Sigmoid colon (tissue), 7 donors: ENCODE measurements around the gene TMEM198. TPM values are rescaled to one million over a fixed set of nuclear protein-coding genes. Genes with fewer than 3 reads are reported as not detected.
A peak's percentile ranks its signal among the peaks of the same experiment; 100 is the strongest.

ENCODE experiments used
- DNase-seq: peaks from one replicate; pipeline ENCODE4 v3.0.0-alpha.2; 2019
- H3K27ac ChIP-seq, 4 donors: fragments of 200-600 bp; sonication (generic); one replicate each; pipeline ENCODE4 v1.5.1; 2016 to 2019; ENCODE audit warnings: mild to moderate bottlenecking in 1 of 4
- H3K27me3 ChIP-seq, 3 donors: fragments of 200-600 bp; sonication (generic); one replicate each; pipeline ENCODE4 v1.5.1; 2019; ENCODE audit warnings: mild to moderate bottlenecking in 1 of 3
- H3K36me3 ChIP-seq, 4 donors: fragments of 200-600 bp; sonication (generic); one replicate each; pipeline ENCODE4 v1.5.1; 2016 to 2019
- H3K4me1 ChIP-seq, 4 donors: fragments of 200-600 bp; sonication (generic); one replicate each; pipeline ENCODE4 v1.5.1; 2017 to 2019
- H3K4me3 ChIP-seq, 4 donors: fragments of 200-600 bp; sonication (generic); one replicate each; pipeline ENCODE4 v1.5.1; 2017 to 2019; ENCODE audit warnings: mild to moderate bottlenecking in 2 of 4, moderate library complexity in 1 of 4
- H3K9me3 ChIP-seq, 4 donors: fragments of 200-600 bp in 3 of 4; sonication (generic) in 3 of 4; one replicate each; pipeline versions ENCODE4 v1.5.1 to v1.6.1; 2013 to 2019
- CTCF ChIP-seq, 4 experiments: fragments of 450-650 bp in 3 of 4; fragments of 200-600 bp in 1 of 4; IDR thresholded peaks; one replicate each; pipeline ENCODE4 v1.5.1; 2016 to 2019; ENCODE audit warnings: antibody characterized with exemption in 4 of 4, mild to moderate bottlenecking in 3 of 4, moderate library complexity in 2 of 4
- EP300 ChIP-seq, 4 donors: sonication (generic); formaldehyde crosslinking; IDR thresholded peaks; one replicate each; pipeline ENCODE4 v1.6.1; 2017; ENCODE audit warnings: antibody characterized with exemption in 4 of 4
- POLR2A ChIP-seq, 2 donors: fragments of 450-650 bp; IDR thresholded peaks; one replicate each; pipeline ENCODE4 v1.6.1; 2016; ENCODE audit warnings: antibody characterized with exemption in 2 of 2, mild to moderate bottlenecking in 2 of 2, moderate library complexity in 2 of 2
- POLR2AphosphoS5 ChIP-seq, 4 donors: sonication (generic); formaldehyde crosslinking; IDR thresholded peaks; one replicate each; pipeline ENCODE4 v1.6.1; 2017; ENCODE audit warnings: antibody characterized with exemption in 4 of 4
- WGBS, 2 donors: extraction: QIAGEN DNeasy Blood & Tissue Kit; methylation state at CpG; one replicate each; pipeline ENCODE4 v1.1.7; 2013; 5-methylcytosine and 5-hydroxymethylcytosine counted together
- intact Hi-C: fragments of 100-400 bp; cut with DNase I; formaldehyde crosslinking; loops from one replicate; pipeline ENCODE4 v1.15.1; 2023
- polyA plus RNA-seq, 3 donors: library from polyadenylated mRNA; stranded (reverse); fragments of 200-250 nt; gene quantifications; one replicate each; pipeline ENCODE4 v1.2.3, GENCODE V29; 2013
- total RNA-seq, 4 donors: library from RNA; depleted of rRNA; stranded (reverse); fragments of >200 nt; gene quantifications; one replicate each; pipeline ENCODE4 v1.1.0, GENCODE V29; 2016
- donor health status: healthy with polysubstance abuse.
- donor health status: Bipolar disorder and iron deficiency.
- donor health status: healthy.

The TMEM198 gene
- total and polyA plus RNA-seq, 7 donors: 0.71 to 3.9 (median 1.6) TPM; not detected in 1

- Histone ChIP-seq H3K27ac (peak overlapping the region; percentile 90 to 97 (median 92)), H3K36me3 (peaks cover 6 to 30% (median 15%) of the 10 kb centered on the region in 4 donors), H3K4me1 (peaks cover 0 to 38% (median 30%) of the 10 kb centered on the region in 4 donors), H3K9me3 (no peaks in the 10 kb centered on the region), H3K27me3 (no peaks in the 10 kb centered on the region), H3K4me3 (peak overlapping the region; percentile 47 to 92 (median 74))
- intact Hi-C loops: loop anchor here (2.0 to 10.0 kb wide), 3 partner anchors 146 to 248 kb away; no protein-coding TSS in a partner anchor
- TF ChIP-seq CTCF (IDR thresholded peaks at IDR 0.05) (no peak), POLR2AphosphoS5 (IDR thresholded peaks at IDR 0.05) (no peak), POLR2A (IDR thresholded peaks at IDR 0.05) (no peak), EP300 (IDR thresholded peaks at IDR 0.05) (no peak)
- 0% methylated on average over 66 of the region's 66 CpGs for WGBS, 2 donors
- no peak for DNase-seq
These were observed 765 bp upstream of the TMEM198 start for GRCh38 chr2:219542931-219543595.

GRCh38 chr2:219544567-219544966 is 739 bp downstream of the TMEM198 start:
- Histone ChIP-seq H3K9me3 (no peaks in the 10 kb centered on the region), H3K4me3 (peak overlapping the region in 3 of 4 donors; percentile 73 to 92 (median 75)), H3K27me3 (no peaks in the 10 kb centered on the region), H3K27ac (peak overlapping the region in 3 of 4 donors; percentile 91 to 97 (median 92)), H3K4me1 (peaks cover 0 to 31% (median 25%) of the 10 kb centered on the region in 4 donors), H3K36me3 (peaks cover 6 to 20% (median 10%) of the 10 kb centered on the region in 4 donors)
- TF ChIP-seq EP300 (IDR thresholded peaks at IDR 0.05) (no peak), POLR2A (IDR thresholded peaks at IDR 0.05) (no peak), POLR2AphosphoS5 (IDR thresholded peaks at IDR 0.05) (no peak), CTCF (IDR thresholded peaks at IDR 0.05) (no peak)
- whole genome bisulfite sequencing, 2 donors: 51 to 52% methylated on average over 9 of the region's 9 CpGs
- DNase-seq: no peak
- intact Hi-C loops: loop anchor here (2.0 to 10.0 kb wide), 2 partner anchors 54 to 250 kb away; no protein-coding TSS in a partner anchor

- Histone ChIP-seq H3K27me3 (no peaks in the 10 kb centered on the region), H3K9me3 (no peaks in the 10 kb centered on the region), H3K4me3 (no peak overlapping the region), H3K27ac (no peak overlapping the region), H3K36me3 (peaks cover 0 to 12% (median 2%) of the 10 kb centered on the region in 4 donors), H3K4me1 (peaks cover 0 to 31% (median 25%) of the 10 kb centered on the region in 4 donors)
- DNase-seq: no peak
- TF ChIP-seq POLR2AphosphoS5 (IDR thresholded peaks at IDR 0.05) (no peak), POLR2A (IDR thresholded peaks at IDR 0.05) (no peak), EP300 (IDR thresholded peaks at IDR 0.05) (no peak), CTCF (IDR thresholded peaks at IDR 0.05) (no peak)
- intact Hi-C loops: loop anchor here (2.0 to 10.0 kb wide), 2 partner anchors 53 to 251 kb away; no protein-coding TSS in a partner anchor
- WGBS, 2 donors: 77 to 90% methylated on average over 3 of the region's 3 CpGs
These were observed 1.6 kb downstream of the TMEM198 start for GRCh38 chr2:219545295-219545942.

- H3K4me1 ChIP-seq: peaks cover 0 to 31% (median 25%) of the 10 kb centered on the region in 4 donors
- H3K4me3 ChIP-seq: no peak overlapping the region
- TF ChIP-seq POLR2AphosphoS5 (IDR thresholded peaks at IDR 0.05): no peak
- TF ChIP-seq CTCF (IDR thresholded peaks at IDR 0.05): no peak
- no peak for TF ChIP-seq EP300 (IDR thresholded peaks at IDR 0.05)
- no peak for TF ChIP-seq POLR2A (IDR thresholded peaks at IDR 0.05)
- no peak for DNase-seq
- 14 to 59% methylated on average over 4 of the region's 4 CpGs for WGBS, 2 donors
- H3K27me3 ChIP-seq: no peaks in the 10 kb centered on the region
- intact Hi-C loops: loop anchor here (2.0 to 10.0 kb wide), 2 partner anchors 53 to 251 kb away; no protein-coding TSS in a partner anchor
- no peak overlapping the region for H3K27ac ChIP-seq
- H3K36me3 ChIP-seq: peaks cover 0 to 6% (median under 1%) of the 10 kb centered on the region in 4 donors
- no peaks in the 10 kb centered on the region for H3K9me3 ChIP-seq
These were observed 2.1 kb downstream of the TMEM198 start for GRCh38 chr2:219545943-219546352.
